HEK293 (cell line): ENCODE measurements around the gene MITF.

Experiments used
- CTCF ChIA-PET: fragments of 350-600 bp; formaldehyde crosslinking; extraction: SDS; loops from one replicate; lab custom pipeline; 2021; ENCODE audit warnings: antibody characterized with exemption; lab: Yijun Ruan, JAX
- POLR2A ChIA-PET: fragments of 300-600 bp; formaldehyde crosslinking; extraction: SDS; loops from one replicate; lab custom pipeline; 2020; ENCODE audit warnings: antibody characterized with exemption, inconsistent platforms; lab: Yijun Ruan, JAX
- H3K27ac ChIP-seq: fragments of 200-500 bp; sonication (Bioruptor generic); 2 replicates; pipeline ENCODE4 v1.5.1; 2014; ENCODE audit warnings: low read depth, low read length, control low read depth, inconsistent platforms; ENCODE audit errors: extremely low read depth
- H3K36me3 ChIP-seq, 2 experiments: fragments of 200-500 bp in 1 of 2; sonication (Bioruptor generic) in 1 of 2; 1 replicate in 1 of 2; 2 replicates in 1 of 2; pipeline ENCODE4 v1.5.1; 2014 to 2017; ENCODE audit warnings: inconsistent platforms in 2 of 2, low read length in 2 of 2; ENCODE audit not compliant: control insufficient read depth in 2 of 2, insufficient read depth in 1 of 2
- H3K4me1 ChIP-seq: fragments of 200-500 bp; sonication (Bioruptor generic); 2 replicates; pipeline ENCODE4 v1.5.1; 2014; ENCODE audit warnings: mild to moderate bottlenecking, low read length, inconsistent platforms; ENCODE audit not compliant: control insufficient read depth, insufficient read depth
- H3K4me3 ChIP-seq: 2 replicates; pipeline ENCODE4 v1.5.1; 2011; ENCODE audit warnings: low read depth, mild to moderate bottlenecking, control low read depth, low read length, moderate library complexity
- H3K9me3 ChIP-seq: fragments of 200-500 bp; sonication (Bioruptor generic); 2 replicates; pipeline ENCODE4 v1.5.1; 2014; ENCODE audit warnings: low read depth, low read length, inconsistent platforms; ENCODE audit not compliant: control insufficient read depth, insufficient read depth
- HIC1 ChIP-seq: fragments of 450-650 bp; formaldehyde crosslinking; IDR thresholded peaks from 2 replicates; pipeline ENCODE4 v1.5.1; 2016; ENCODE audit warnings: missing biosample characterization, missing genetic modification characterization
- HOXD13 ChIP-seq: sonication (generic); formaldehyde crosslinking; IDR thresholded peaks from 2 replicates; pipeline ENCODE4 v1.8.0; 2022; ENCODE audit warnings: missing genetic modification reagents, borderline replicate concordance
- KLF10 ChIP-seq: fragments of 450-650 bp; IDR thresholded peaks from 2 replicates; pipeline ENCODE4 v1.5.1; 2018; ENCODE audit warnings: missing biosample characterization, mild to moderate bottlenecking, missing genetic modification characterization
- ZFP3 ChIP-seq: fragments of 450-650 bp; formaldehyde crosslinking; IDR thresholded peaks from 2 replicates; pipeline ENCODE4 v1.5.1; 2016; ENCODE audit warnings: low read depth, missing biosample characterization, missing genetic modification characterization
- ZNF223 ChIP-seq: fragments of 450-650 bp; formaldehyde crosslinking; IDR thresholded peaks from 2 replicates; pipeline ENCODE4 v1.5.1; 2016; ENCODE audit warnings: missing biosample characterization, missing genetic modification characterization
- ZNF274 ChIP-seq, 2 experiments: fragments of 200-500 bp in 1 of 2; fragments of 450-650 bp in 1 of 2; sonication (Bioruptor generic) in 1 of 2; formaldehyde crosslinking in 1 of 2; IDR thresholded peaks; 2 replicates each; pipeline versions ENCODE4 v1.5.1 to v1.6.1; 2014 to 2016; ENCODE audit warnings: borderline replicate concordance in 1 of 2, inconsistent platforms in 1 of 2, low read length in 1 of 2, missing biosample characterization in 1 of 2, missing genetic modification characterization in 1 of 2
- ZNF280C ChIP-seq: fragments of 450-650 bp; formaldehyde crosslinking; IDR thresholded peaks from 2 replicates; pipeline ENCODE4 v1.5.1; 2016; ENCODE audit warnings: missing biosample characterization, missing genetic modification characterization
- ZNF280D ChIP-seq: fragments of 450-650 bp; formaldehyde crosslinking; IDR thresholded peaks from 2 replicates; pipeline ENCODE4 v1.5.1; 2016; ENCODE audit warnings: missing biosample characterization, missing genetic modification characterization
- ZNF311 ChIP-seq: fragments of 450-650 bp; formaldehyde crosslinking; IDR thresholded peaks from 2 replicates; pipeline ENCODE4 v1.5.1; 2017; ENCODE audit warnings: missing biosample characterization, missing genetic modification characterization, borderline replicate concordance
- ZNF350 ChIP-seq: fragments of 450-650 bp; formaldehyde crosslinking; IDR thresholded peaks from 2 replicates; pipeline ENCODE4 v1.5.0; 2017; ENCODE audit warnings: missing biosample characterization, mild to moderate bottlenecking, missing genetic modification characterization
- ZNF518A ChIP-seq: fragments of 450-650 bp; formaldehyde crosslinking; conservative IDR thresholded peaks from 2 replicates; pipeline ENCODE4 v1.5.1; 2016; ENCODE audit warnings: low read depth, missing biosample characterization, missing genetic modification characterization
- ZNF560 ChIP-seq: fragments of 450-650 bp; formaldehyde crosslinking; IDR thresholded peaks from 2 replicates; pipeline ENCODE4 v1.5.1; 2017; ENCODE audit warnings: missing biosample characterization, missing genetic modification characterization, borderline replicate concordance
- ZNF610 ChIP-seq: fragments of 450-650 bp; formaldehyde crosslinking; IDR thresholded peaks from 2 replicates; pipeline ENCODE4 v1.5.1; 2016; ENCODE audit warnings: missing biosample characterization, missing genetic modification characterization, borderline replicate concordance
- ZNF654 ChIP-seq: fragments of 450-650 bp; formaldehyde crosslinking; IDR thresholded peaks from 2 replicates; pipeline ENCODE4 v1.5.1; 2016; ENCODE audit warnings: low read depth, missing biosample characterization, missing genetic modification characterization
- ZNF660 ChIP-seq: fragments of 450-650 bp; IDR thresholded peaks from 2 replicates; pipeline ENCODE4 v1.5.1; 2018; ENCODE audit warnings: missing biosample characterization, mild to moderate bottlenecking, missing genetic modification characterization
- ZSCAN30 ChIP-seq: fragments of 450-650 bp; IDR thresholded peaks from 2 replicates; pipeline ENCODE4 v1.5.1; 2018; ENCODE audit warnings: missing biosample characterization, mild to moderate bottlenecking, missing genetic modification characterization, moderate library complexity

Gene MITF

GRCh38 chr3:69741032-69741767 lies 1.9 kb downstream of the MITF start (continued):
- TF ChIP-seq ZSCAN30 (tag by site-specific recombination) (no peak), ZNF350 (tag by site-specific recombination) (no peak), ZNF610 (no peak), KLF10 (tag by site-specific recombination) (no peak), ZNF654 (no peak)

GRCh38 chr3:69742391-69742790 lies 3.1 kb downstream of the MITF start:
- no peak for TF ChIP-seq ZFP3 (tag by site-specific recombination)
- no peak for TF ChIP-seq ZNF223
- no peak for TF ChIP-seq ZNF518A (tag by site-specific recombination)
- TF ChIP-seq ZNF280D: no peak
- no peak for TF ChIP-seq ZNF280C (tag by site-specific recombination)
- no peak for TF ChIP-seq ZNF311 (tag by site-specific recombination)
- no peak for TF ChIP-seq ZNF274 (IDR thresholded peaks at IDR 0.05; ENCODE audit: low read length)
- TF ChIP-seq ZNF274 (tag by site-specific recombination; IDR thresholded peaks at IDR 0.05; ENCODE audit: borderline replicate concordance): no peak
- no peak for TF ChIP-seq ZNF560 (tag by site-specific recombination)
- no peak for TF ChIP-seq HOXD13 (CRISPR knock-in tag)
- no peak for TF ChIP-seq HIC1 (tag by site-specific recombination)
- TF ChIP-seq ZNF660 (tag by site-specific recombination): no peak
- TF ChIP-seq, all 188 proteins: peak for 0
- POLR2A ChIA-PET: no interaction called here
- CTCF ChIA-PET: no interaction called here
- Histone ChIP-seq H3K4me3 (no peak overlapping the region), H3K4me1 (no peaks in the 10 kb centered on the region), H3K27ac (no peak overlapping the region), H3K36me3 (no peaks in the 10 kb centered on the region), H3K9me3 (no peaks in the 10 kb centered on the region)
